NCI-H446 (cell line): ENCODE data around the gene CAMKK1.

Experiments used
- DNase-seq, 2 experiments: peaks; one replicate each; lab custom pipeline; 2025; lab: John Stamatoyannopoulos, UW

CAMKK1 gene

DNA sequence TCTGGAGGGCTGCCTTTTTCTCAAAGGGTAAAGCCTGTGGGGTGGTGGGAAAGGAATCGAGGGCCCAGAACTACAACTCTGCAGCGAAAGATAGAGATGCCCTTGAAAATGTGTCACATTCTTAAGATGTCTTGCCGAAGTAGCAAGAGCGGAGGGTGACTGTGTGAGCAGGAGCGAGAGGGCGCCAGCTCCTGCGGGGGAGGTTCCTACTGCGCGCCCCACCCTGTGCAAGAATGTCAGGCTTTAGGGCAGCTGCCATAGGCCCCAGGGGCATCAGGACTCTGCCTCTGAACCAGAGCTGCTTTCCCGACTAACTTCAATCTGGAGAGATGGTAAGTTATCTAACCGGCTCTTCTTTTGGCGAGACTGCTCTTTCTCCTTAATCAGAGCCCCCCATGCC lies 80.1 kb downstream of the CAMKK1 start:
- DNase-seq: no peak

DNA sequence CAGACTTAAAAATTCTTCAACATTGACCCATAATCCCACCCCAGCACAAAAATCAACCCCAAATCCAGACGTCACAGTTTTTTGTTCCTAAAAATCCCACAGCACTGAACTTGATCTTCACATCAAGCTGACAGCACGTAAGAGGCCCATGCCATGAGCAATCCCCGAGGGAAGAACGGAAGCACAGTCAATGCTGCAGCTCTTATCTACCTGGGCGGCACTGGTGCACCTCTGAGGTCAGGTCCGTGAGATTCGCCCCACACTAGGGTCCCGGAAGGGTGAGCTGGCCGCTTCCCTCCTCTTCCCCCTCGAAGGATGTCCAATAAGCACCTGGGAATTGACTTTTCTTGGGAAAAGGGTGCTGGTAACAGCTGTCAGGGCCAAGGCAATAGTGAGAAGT lies 80.6 kb downstream of the CAMKK1 start:
- no peak for DNase-seq
